KMS-11 (cell line): Measurements from ENCODE around the gene EPHA3.
A peak's percentile ranks its signal among the peaks of the same experiment; 100 is the strongest.

Experiments
- H2AFZ ChIP-seq: fragments of 200-600 bp; sonication (generic); 2 replicates; pipeline ENCODE4 v1.6.1; 2016; ENCODE audit warnings: antibody characterized with exemption, mixed run types, low read depth
- H3K27ac ChIP-seq: fragments of 200-600 bp; sonication (generic); 2 replicates; pipeline ENCODE4 v1.6.1; 2016; ENCODE audit warnings: mild to moderate bottlenecking, mixed run types
- H3K27me3 ChIP-seq: fragments of 200-600 bp; sonication (generic); 2 replicates; pipeline ENCODE4 v1.6.1; 2017; ENCODE audit warnings: mild to moderate bottlenecking, low read depth, mixed run types, moderate library complexity; ENCODE audit not compliant: insufficient read depth
- H3K36me3 ChIP-seq: fragments of 200-600 bp; sonication (generic); 2 replicates; pipeline ENCODE4 v1.6.1; 2017; ENCODE audit warnings: mild to moderate bottlenecking, mixed run types; ENCODE audit not compliant: insufficient read depth
- H3K4me1 ChIP-seq: fragments of 200-600 bp; sonication (generic); 2 replicates; pipeline ENCODE4 v1.6.1; 2016; ENCODE audit warnings: mild to moderate bottlenecking, low read depth, mixed run types; ENCODE audit not compliant: poor library complexity, severe bottlenecking
- H3K4me2 ChIP-seq: fragments of 200-600 bp; sonication (generic); 2 replicates; pipeline ENCODE4 v1.7.0; 2016; ENCODE audit warnings: mild to moderate bottlenecking, mixed run types
- H3K4me3 ChIP-seq: fragments of 200-600 bp; sonication (generic); IDR thresholded peaks from 2 replicates; pipeline ENCODE4 v1.6.1; 2017; ENCODE audit warnings: low read depth, low read length, mixed read lengths; ENCODE audit not compliant: insufficient read depth
- H3K79me2 ChIP-seq: fragments of 200-600 bp; sonication (generic); 2 replicates; pipeline ENCODE4 v1.6.1; 2016; ENCODE audit warnings: low read depth, mixed run types; ENCODE audit not compliant: insufficient read depth
- H3K9ac ChIP-seq: fragments of 200-600 bp; sonication (generic); 2 replicates; pipeline ENCODE4 v1.6.1; 2016; ENCODE audit warnings: mild to moderate bottlenecking, mixed run types
- H4K20me1 ChIP-seq: fragments of 200-600 bp; sonication (generic); 2 replicates; pipeline ENCODE4 v1.6.1; 2016; ENCODE audit warnings: mild to moderate bottlenecking, mixed run types; ENCODE audit not compliant: insufficient read depth
- CTCF ChIP-seq: fragments of 200-600 bp; sonication (generic); conservative IDR thresholded peaks from 2 replicates; pipeline ENCODE4 v1.6.1; 2017; ENCODE audit warnings: low read depth, mild to moderate bottlenecking, antibody characterized with exemption, low read length, moderate library complexity, mixed read lengths

Gene EPHA3

GRCh38 chr3:89107461-89108290 lies at the start of gene EPHA3:
Gene EPHA3 (plus strand): TSS chr3:89107621. CDS start chr3:89107749, 128 bp downstream.
- peak within 1 kb of the TSS; percentile 64 for H3K4me2 ChIP-seq
- peaks cover 15% of the 10 kb centered on the region for H3K4me1 ChIP-seq
- no peak within 1 kb of the TSS for H3K27ac ChIP-seq
- no peak for TF ChIP-seq CTCF
- H3K9ac ChIP-seq = no peak within 1 kb of the TSS; the same call in 1 of the 2 replicates
- H3K4me3 ChIP-seq = peak within 1 kb of the TSS; percentile 80
- H3K27me3 ChIP-seq = no peaks in the 10 kb centered on the region
- peak within 1 kb of the TSS; percentile 82 for H2AFZ ChIP-seq
- no peaks in the 10 kb centered on the region for H3K36me3 ChIP-seq
- no peaks in the 10 kb centered on the region for H4K20me1 ChIP-seq
- no peaks in the 10 kb centered on the region for H3K79me2 ChIP-seq

DNA sequence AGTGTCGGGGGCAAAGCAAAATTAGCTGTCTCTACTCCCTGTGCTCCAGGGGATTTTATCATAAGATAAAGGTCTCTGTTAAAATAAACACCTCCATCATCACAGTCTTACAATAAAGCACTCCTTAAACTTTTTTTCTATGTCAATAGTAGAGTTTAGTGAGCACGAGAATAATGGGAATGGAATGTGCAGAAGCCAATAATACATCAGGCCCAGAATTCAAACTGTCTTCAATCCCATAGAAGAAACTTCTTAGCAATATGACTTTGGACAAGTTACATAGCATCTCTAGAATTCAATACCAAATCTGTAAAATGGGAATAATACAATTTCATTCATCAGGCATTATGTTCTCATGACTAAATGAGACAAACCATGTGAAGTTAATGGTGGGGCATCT lies 49.0 kb upstream of the EPHA3 start:
- no peaks in the 10 kb centered on the region for H3K4me1 ChIP-seq
- H3K9ac ChIP-seq = no peak overlapping the region
- no peak overlapping the region for H3K27ac ChIP-seq
- no peak overlapping the region for H3K4me2 ChIP-seq
- no peak overlapping the region for H3K4me3 ChIP-seq
- H4K20me1 ChIP-seq = no peaks in the 10 kb centered on the region
- TF ChIP-seq CTCF = no peak
- no peak overlapping the region for H2AFZ ChIP-seq
- H3K27me3 ChIP-seq = no peaks in the 10 kb centered on the region
- no peaks in the 10 kb centered on the region for H3K79me2 ChIP-seq
- H3K36me3 ChIP-seq = no peaks in the 10 kb centered on the region

GRCh38 chr3:89059211-89059925 lies 48.1 kb upstream of the EPHA3 start:
- H2AFZ ChIP-seq = no peak overlapping the region
- no peak for TF ChIP-seq CTCF
- H3K36me3 ChIP-seq = no peaks in the 10 kb centered on the region
- no peaks in the 10 kb centered on the region for H3K27me3 ChIP-seq
- H4K20me1 ChIP-seq = no peaks in the 10 kb centered on the region
- no peak overlapping the region for H3K4me2 ChIP-seq
- no peaks in the 10 kb centered on the region for H3K4me1 ChIP-seq
- H3K79me2 ChIP-seq = no peaks in the 10 kb centered on the region
- no peak overlapping the region for H3K9ac ChIP-seq
- H3K4me3 ChIP-seq = no peak overlapping the region
- no peak overlapping the region for H3K27ac ChIP-seq

DNA sequence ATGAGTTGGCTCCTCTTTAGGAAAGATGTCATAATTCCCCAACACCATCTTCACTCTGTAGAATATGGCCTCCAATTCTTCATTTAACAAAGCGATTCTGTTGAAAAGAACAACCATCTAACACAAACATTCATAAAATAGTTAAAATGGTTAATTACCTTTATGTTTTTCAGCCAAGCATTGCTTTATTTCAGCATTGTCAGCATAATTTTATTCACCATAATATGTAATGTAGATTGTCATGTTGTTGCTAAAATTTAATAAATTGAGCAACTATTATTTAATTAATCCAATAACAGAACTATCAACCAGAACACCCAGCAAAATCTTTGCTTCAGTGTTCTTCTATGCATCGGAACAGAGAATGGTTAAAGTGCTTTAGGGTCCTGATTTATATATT lies 46.2 kb upstream of the EPHA3 start:
- Histone ChIP-seq H3K9ac (no peak overlapping the region), H3K4me2 (no peak overlapping the region), H3K27ac (no peak overlapping the region), H3K4me1 (no peaks in the 10 kb centered on the region), H2AFZ (no peak overlapping the region), H4K20me1 (no peaks in the 10 kb centered on the region), H3K27me3 (no peaks in the 10 kb centered on the region), H3K36me3 (no peaks in the 10 kb centered on the region), H3K79me2 (no peaks in the 10 kb centered on the region), H3K4me3 (no peak overlapping the region)
- TF ChIP-seq CTCF = no peak
